H9 (cell line): ENCODE data around the gene PFN4. TPM values are rescaled to one million over a fixed set of nuclear protein-coding genes. Genes with fewer than 3 reads are reported as not detected.

Experiments
- DNase-seq: peaks from one replicate; pipeline ENCODE4 v3.0.0-alpha.2; 2017
- H2AFZ ChIP-seq: one replicate; pipeline ENCODE4 v1.6.1; 2013; ENCODE audit warnings: mild to moderate bottlenecking, low read length, control low read depth, moderate library complexity
- H2AK5ac ChIP-seq: 2 replicates; pipeline ENCODE4 v1.6.1; 2013; ENCODE audit warnings: low read length, control low read depth, mixed read lengths; ENCODE audit not compliant: insufficient read length
- H2BK120ac ChIP-seq: one replicate; pipeline ENCODE4 v1.6.1; 2013; ENCODE audit warnings: low read depth, mild to moderate bottlenecking, low read length, control low read depth, inconsistent platforms; ENCODE audit not compliant: poor library complexity, severe bottlenecking
- H2BK12ac ChIP-seq: 2 replicates; pipeline ENCODE4 v1.6.1; 2013; ENCODE audit warnings: low read length, control low read depth, mixed read lengths, low read depth; ENCODE audit not compliant: insufficient read length
- H2BK15ac ChIP-seq: 2 replicates; pipeline ENCODE4 v1.6.1; 2013; ENCODE audit warnings: low read depth, low read length, control low read depth
- H2BK20ac ChIP-seq: one replicate; pipeline ENCODE4 v1.6.1; 2013; ENCODE audit warnings: low read depth, mild to moderate bottlenecking, low read length, control low read depth, inconsistent platforms; ENCODE audit not compliant: poor library complexity, severe bottlenecking
- H2BK5ac ChIP-seq: 2 replicates; pipeline ENCODE4 v1.6.1; 2013; ENCODE audit warnings: low read length, control low read depth, mixed read lengths; ENCODE audit not compliant: insufficient read length
- H3K14ac ChIP-seq: 2 replicates; pipeline ENCODE4 v1.6.1; 2013; ENCODE audit warnings: low read length, control low read depth; ENCODE audit not compliant: insufficient read depth
- H3K18ac ChIP-seq: 2 replicates; pipeline ENCODE4 v1.6.1; 2013; ENCODE audit warnings: low read depth, mild to moderate bottlenecking, mixed read lengths, low read length, control low read depth; ENCODE audit not compliant: insufficient read length
- H3K23ac ChIP-seq: 2 replicates; pipeline ENCODE4 v1.6.1; 2013; ENCODE audit warnings: low read length, control low read depth, mixed read lengths, low read depth; ENCODE audit not compliant: insufficient read length
- H3K23me2 ChIP-seq: 2 replicates; pipeline ENCODE4 v1.6.1; 2013; ENCODE audit warnings: low read depth, mild to moderate bottlenecking, mixed read lengths, low read length, control low read depth; ENCODE audit not compliant: insufficient read length, poor library complexity, severe bottlenecking
- H3K27ac ChIP-seq: 2 replicates; pipeline ENCODE4 v1.5.1; 2013; ENCODE audit warnings: low read length, control low read depth, mixed read lengths, low read depth; ENCODE audit not compliant: insufficient read length
- H3K27me3 ChIP-seq: 2 replicates; pipeline ENCODE4 v1.6.1; 2013; ENCODE audit warnings: low read length, control low read depth, inconsistent platforms; ENCODE audit not compliant: insufficient read depth
- H3K4ac ChIP-seq: 2 replicates; pipeline ENCODE4 v1.6.1; 2013; ENCODE audit warnings: low read depth, mild to moderate bottlenecking, control low read depth, inconsistent platforms, low read length, moderate library complexity
- H3K4me1 ChIP-seq: 2 replicates; pipeline ENCODE4 v1.6.1; 2013; ENCODE audit warnings: low read length, control low read depth, inconsistent platforms; ENCODE audit not compliant: insufficient read depth
- H3K4me2 ChIP-seq: 2 replicates; pipeline ENCODE4 v1.6.1; 2013; ENCODE audit warnings: low read length, control low read depth, mixed read lengths; ENCODE audit not compliant: insufficient read length, insufficient read depth
- H3K56ac ChIP-seq: 2 replicates; pipeline ENCODE4 v1.6.1; 2013; ENCODE audit warnings: low read depth, mild to moderate bottlenecking, mixed read lengths, low read length, control low read depth; ENCODE audit not compliant: insufficient read length
- H3K79me1 ChIP-seq: 2 replicates; pipeline ENCODE4 v1.6.1; 2013; ENCODE audit warnings: low read depth, mild to moderate bottlenecking, moderate library complexity, low read length, control low read depth, inconsistent platforms; ENCODE audit not compliant: insufficient read depth, poor library complexity, severe bottlenecking
- H3K79me2 ChIP-seq: 2 replicates; pipeline ENCODE4 v1.6.1; 2013; ENCODE audit warnings: low read length, control low read depth, inconsistent platforms; ENCODE audit not compliant: insufficient read depth
- H3K9ac ChIP-seq: 2 replicates; pipeline ENCODE4 v1.6.1; 2013; ENCODE audit warnings: low read length, control low read depth, mixed read lengths; ENCODE audit not compliant: insufficient read length; ENCODE audit errors: extremely low read depth
- H3K9me3 ChIP-seq: one replicate; pipeline ENCODE4 v1.6.1; 2013; ENCODE audit warnings: low read depth, low read length, inconsistent platforms; ENCODE audit not compliant: control insufficient read depth
- H3T11ph ChIP-seq: one replicate; pipeline ENCODE4 v1.6.1; 2013; ENCODE audit warnings: mild to moderate bottlenecking, low read length, control low read depth, inconsistent platforms
- H4K20me1 ChIP-seq: one replicate; pipeline ENCODE4 v1.6.1; 2013; ENCODE audit not compliant: control insufficient read depth, insufficient read length, insufficient read depth
- H4K5ac ChIP-seq: 2 replicates; pipeline ENCODE4 v1.6.1; 2013; ENCODE audit warnings: low read depth, mild to moderate bottlenecking, mixed read lengths, low read length, control low read depth; ENCODE audit not compliant: insufficient read length
- H4K8ac ChIP-seq: replicated peaks from 2 replicates; pipeline ENCODE4 v1.6.1; 2013; ENCODE audit warnings: low read length, control low read depth, mixed read lengths, low read depth; ENCODE audit not compliant: insufficient read length
- H4K91ac ChIP-seq: 2 replicates; pipeline ENCODE4 v1.6.1; 2013; ENCODE audit warnings: low read depth, mild to moderate bottlenecking, moderate library complexity, mixed read lengths, low read length, control low read depth; ENCODE audit not compliant: insufficient read length
- H3K27ac Mint-ChIP-seq, 3 experiments: 2 replicates in 2 of 3; 3 replicates in 1 of 3; pipeline ENCODE4 v1.8.0; 2020 to 2021; ENCODE audit warnings: mixed read lengths in 3 of 3, mild to moderate bottlenecking in 1 of 3, moderate library complexity in 1 of 3
- H3K27me3 Mint-ChIP-seq: 2 replicates; pipeline ENCODE4 v1.8.0; 2021; ENCODE audit warnings: low read depth, mild to moderate bottlenecking, moderate library complexity, mixed read lengths
- H3K36me3 Mint-ChIP-seq, 3 experiments: 2 replicates in 2 of 3; 3 replicates in 1 of 3; pipeline ENCODE4 v1.8.0; 2020 to 2021; ENCODE audit warnings: low read depth in 3 of 3, mixed read lengths in 3 of 3; ENCODE audit not compliant: insufficient read depth in 1 of 3
- H3K4me1 Mint-ChIP-seq, 2 experiments: 2 replicates each; pipeline ENCODE4 v1.8.0; 2020; ENCODE audit warnings: mixed read lengths in 2 of 2
- H3K4me3 Mint-ChIP-seq, 2 experiments: 2 replicates in 1 of 2; 3 replicates in 1 of 2; pipeline ENCODE4 v1.8.0; 2020 to 2021; ENCODE audit warnings: mild to moderate bottlenecking in 2 of 2, mixed read lengths in 2 of 2, moderate library complexity in 1 of 2
- H3K9me3 Mint-ChIP-seq, 2 experiments: 2 replicates in 1 of 2; 3 replicates in 1 of 2; pipeline ENCODE4 v1.8.0; 2020; ENCODE audit warnings: mild to moderate bottlenecking in 2 of 2, mixed read lengths in 2 of 2, moderate library complexity in 1 of 2
- total RNA-seq: library from RNA; stranded (reverse); gene quantifications from 2 replicates; pipeline ENCODE4 v1.2.1, GENCODE V29; 2021
- TF ChIP-seq, protein P1 (sequence below): fragments of 200-600 bp; sonication (generic); conservative IDR thresholded peaks from 3 replicates; pipeline ENCODE4 v1.8.0; 2021; ENCODE audit warnings: antibody characterized with exemption, mild to moderate bottlenecking

The PFN4 gene
- total RNA-seq, 1 experiment from 2014 or later: not detected

DNA sequence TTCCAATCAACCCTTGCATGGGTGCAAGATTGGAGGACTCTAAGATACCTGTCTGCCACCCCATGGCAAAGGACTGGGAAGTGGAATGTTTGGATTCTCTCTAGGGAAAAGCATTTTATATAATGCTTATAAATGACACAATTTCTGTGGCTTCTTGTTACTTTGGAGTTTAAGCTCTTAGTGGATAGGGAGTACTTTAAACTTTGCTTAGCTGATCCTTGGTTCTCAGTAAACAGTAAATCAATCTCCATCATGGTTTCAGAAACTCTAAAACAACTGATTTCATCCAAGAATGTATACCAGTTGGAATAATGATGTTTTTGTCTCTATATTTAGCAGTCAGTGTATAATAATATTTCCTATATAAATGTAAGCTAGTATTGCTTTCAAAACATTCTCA is 37.6 kb upstream of the PFN4 start:
- Histone ChIP-seq H2AK5ac (no peak overlapping the region), H4K20me1 (no peaks in the 10 kb centered on the region), H2BK5ac (no peak overlapping the region), H3K27ac (no peak overlapping the region), H3K4me2 (no peak overlapping the region), H3K4ac (no peak overlapping the region), H2AFZ (no peak overlapping the region), H3K79me1 (no peaks in the 10 kb centered on the region), H3K14ac (no peak overlapping the region), H4K8ac (no peak overlapping the region), H3K79me2 (no peaks in the 10 kb centered on the region), H3K23me2 (no peaks in the 10 kb centered on the region), H4K91ac (no peak overlapping the region), H3T11ph (no peak overlapping the region), H2BK12ac (no peak overlapping the region), H3K56ac (no peak overlapping the region), H3K18ac (no peak overlapping the region), H3K23ac (no peak overlapping the region), H3K9ac (no peak overlapping the region), H3K9me3 (no peaks in the 10 kb centered on the region), H2BK15ac (no peak overlapping the region), H3K4me1 (no peaks in the 10 kb centered on the region), H4K5ac (no peak overlapping the region), H2BK20ac (no peak overlapping the region), H3K27me3 (no peaks in the 10 kb centered on the region), H2BK120ac (no peak overlapping the region)
- TF ChIP-seq, protein P1, sequence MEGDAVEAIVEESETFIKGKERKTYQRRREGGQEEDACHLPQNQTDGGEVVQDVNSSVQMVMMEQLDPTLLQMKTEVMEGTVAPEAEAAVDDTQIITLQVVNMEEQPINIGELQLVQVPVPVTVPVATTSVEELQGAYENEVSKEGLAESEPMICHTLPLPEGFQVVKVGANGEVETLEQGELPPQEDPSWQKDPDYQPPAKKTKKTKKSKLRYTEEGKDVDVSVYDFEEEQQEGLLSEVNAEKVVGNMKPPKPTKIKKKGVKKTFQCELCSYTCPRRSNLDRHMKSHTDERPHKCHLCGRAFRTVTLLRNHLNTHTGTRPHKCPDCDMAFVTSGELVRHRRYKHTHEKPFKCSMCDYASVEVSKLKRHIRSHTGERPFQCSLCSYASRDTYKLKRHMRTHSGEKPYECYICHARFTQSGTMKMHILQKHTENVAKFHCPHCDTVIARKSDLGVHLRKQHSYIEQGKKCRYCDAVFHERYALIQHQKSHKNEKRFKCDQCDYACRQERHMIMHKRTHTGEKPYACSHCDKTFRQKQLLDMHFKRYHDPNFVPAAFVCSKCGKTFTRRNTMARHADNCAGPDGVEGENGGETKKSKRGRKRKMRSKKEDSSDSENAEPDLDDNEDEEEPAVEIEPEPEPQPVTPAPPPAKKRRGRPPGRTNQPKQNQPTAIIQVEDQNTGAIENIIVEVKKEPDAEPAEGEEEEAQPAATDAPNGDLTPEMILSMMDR: no peak
- no peak for DNase-seq
- H3K4me3 Mint-ChIP-seq: no peak overlapping the region
- peaks cover 8 to 14% of the 10 kb centered on the region in 2 experiments; a peak in 4 of 5 replicates for H3K9me3 Mint-ChIP-seq
- H3K4me1 Mint-ChIP-seq: peaks cover 0 to 3% of the 10 kb centered on the region in 2 experiments; a peak in 2 of 4 replicates
- H3K36me3 Mint-ChIP-seq: peaks cover 0 to 5% (median 0%) of the 10 kb centered on the region in 3 experiments; a peak in 3 of 7 replicates
- H3K27ac Mint-ChIP-seq: no peak overlapping the region; a peak in 1 of 7 replicates
- no peaks in the 10 kb centered on the region for H3K27me3 Mint-ChIP-seq
